GM10266 (cell line): ENCODE results near the gene EPHB4.

Experiments
- DNase-seq: peaks from one replicate; pipeline ENCODE4 v3.0.0; 2012; ENCODE audit errors: extremely low spot score
- CTCF ChIP-seq: IDR thresholded peaks from 2 replicates; pipeline ENCODE4 v1.5.1; 2012; ENCODE audit warnings: mild to moderate bottlenecking, low read depth; ENCODE audit not compliant: control insufficient read depth, insufficient read depth; ENCODE audit errors: missing control alignments

EPHB4 gene

GRCh38 chr7:100835903-100836811, 8.8 kb upstream of the EPHB4 start:
- DNase-seq: no peak
- TF ChIP-seq CTCF: no peak

- TF ChIP-seq CTCF: no peak
- no peak for DNase-seq
These were observed 4.9 kb upstream of the EPHB4 start for GRCh38 chr7:100832281-100832633.

- no peak for DNase-seq
- TF ChIP-seq CTCF: no peak
These were observed 3.1 kb upstream of the EPHB4 start for GRCh38 chr7:100830396-100830795.

- no peak for DNase-seq
- TF ChIP-seq CTCF: no peak
These were observed 1.9 kb upstream of the EPHB4 start for GRCh38 chr7:100829150-100829716.

GRCh38 chr7:100826514-100827329, 601 bp downstream of the EPHB4 start:
- no peak for TF ChIP-seq CTCF
- DNase-seq: peak; percentile 27

- peak; percentile 7 for TF ChIP-seq CTCF
- no peak for DNase-seq
These were observed 1.4 kb downstream of the EPHB4 start for GRCh38 chr7:100825751-100826513.
